ENCODE data around the gene ALDH2. TPM values are rescaled to one million over a fixed set of nuclear protein-coding genes. Genes with fewer than 3 reads are reported as not detected.
A peak's percentile ranks its signal among the peaks of the same experiment; 100 is the strongest.
"Not testable (repeated sequence)": the region's sequence is repeated elsewhere in the genome, so short reads cannot be mapped to it uniquely, and the experiment has no call there.

The ALDH2 gene
- total RNA-seq, 2 donors from 2014 or later: 79.9 to 96.9 TPM

DNA sequence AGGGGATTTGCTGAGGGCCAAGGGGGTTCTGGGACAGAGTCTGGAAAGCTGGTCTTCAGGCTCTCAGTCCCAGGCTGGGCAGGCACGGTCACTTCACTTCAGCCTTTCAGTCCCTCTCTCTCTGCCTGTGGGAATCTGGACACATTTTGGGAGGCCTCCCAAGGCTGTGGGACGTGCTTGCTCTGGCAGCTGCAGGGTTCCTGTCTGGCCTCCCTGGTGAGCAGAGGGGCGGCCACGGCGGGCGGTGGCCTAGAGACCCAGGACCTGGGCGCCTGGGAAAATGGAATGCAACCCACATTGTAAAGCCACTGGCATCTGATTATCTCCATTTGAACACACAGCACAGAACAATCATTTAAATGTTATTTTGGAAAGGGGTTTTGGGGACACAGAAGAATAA, 10.1 kb upstream of the ALDH2 start:
- no peak for DNase-seq (ENCODE audit: low spot score)
- intact Hi-C loops (cut with DNase I): no loop called here

DNA sequence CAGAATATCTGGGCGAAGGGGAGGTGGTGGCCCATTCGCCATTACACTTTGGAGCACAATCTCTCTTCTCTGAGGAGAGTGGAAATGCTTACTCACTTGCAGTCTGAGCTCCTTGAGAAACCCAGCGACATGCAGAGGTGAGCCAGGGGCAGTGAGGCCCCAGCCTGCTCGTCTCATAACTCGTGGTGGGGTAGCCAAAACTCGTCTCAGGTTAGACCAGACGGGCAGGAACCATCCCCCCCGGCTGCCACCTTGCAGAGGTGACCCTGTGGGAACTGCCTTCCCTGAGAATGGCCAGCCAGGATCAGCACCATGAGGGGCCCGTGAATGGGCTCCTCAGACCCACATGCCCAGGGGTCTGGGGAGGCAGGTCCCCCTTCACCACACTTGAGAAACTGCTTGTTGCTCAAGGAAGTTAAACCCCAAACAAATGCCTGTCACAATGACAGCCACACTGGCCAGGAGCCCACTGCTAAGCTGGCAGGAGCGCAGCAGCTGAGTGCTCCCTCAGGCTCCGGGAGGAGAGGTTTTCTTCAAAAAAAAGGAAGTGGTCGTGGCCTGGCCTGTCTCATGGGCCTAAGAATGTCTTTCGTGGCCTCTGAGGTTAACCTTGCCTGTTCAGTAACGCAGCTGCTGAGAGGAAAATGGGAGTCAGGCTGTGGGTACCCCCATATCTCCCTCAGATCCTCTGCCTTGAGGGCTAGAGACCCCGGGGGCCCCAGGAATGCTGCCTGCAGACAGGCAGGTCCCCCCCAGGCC, 9.2 kb upstream of the ALDH2 start:
- intact Hi-C loops (cut with DNase I): no loop called here
- DNase-seq (ENCODE audit: low spot score): peak; percentile 88

DNA sequence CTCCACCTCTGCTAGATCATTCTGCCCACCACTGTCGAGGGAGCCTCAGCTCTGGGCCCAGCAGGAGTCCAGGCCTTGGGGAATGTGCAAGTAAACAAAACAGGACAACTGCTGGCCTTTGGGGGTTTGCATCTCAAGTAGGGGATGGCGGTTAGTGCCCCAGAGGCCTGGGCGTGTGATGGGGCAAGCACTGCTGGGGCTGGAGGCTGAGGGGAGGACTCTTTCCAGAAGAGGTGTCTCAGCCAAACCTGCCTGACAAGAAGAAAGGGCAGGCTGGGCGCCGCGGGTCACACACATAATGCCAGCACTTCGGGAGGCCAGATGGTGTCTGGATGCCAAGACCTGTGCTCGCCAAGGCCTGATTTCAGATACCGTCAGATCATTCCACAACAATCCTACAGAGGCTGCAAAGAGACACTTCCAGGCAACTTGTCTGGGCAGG, 8.6 kb upstream of the ALDH2 start:
- intact Hi-C loops (cut with DNase I): no loop called here

DNA sequence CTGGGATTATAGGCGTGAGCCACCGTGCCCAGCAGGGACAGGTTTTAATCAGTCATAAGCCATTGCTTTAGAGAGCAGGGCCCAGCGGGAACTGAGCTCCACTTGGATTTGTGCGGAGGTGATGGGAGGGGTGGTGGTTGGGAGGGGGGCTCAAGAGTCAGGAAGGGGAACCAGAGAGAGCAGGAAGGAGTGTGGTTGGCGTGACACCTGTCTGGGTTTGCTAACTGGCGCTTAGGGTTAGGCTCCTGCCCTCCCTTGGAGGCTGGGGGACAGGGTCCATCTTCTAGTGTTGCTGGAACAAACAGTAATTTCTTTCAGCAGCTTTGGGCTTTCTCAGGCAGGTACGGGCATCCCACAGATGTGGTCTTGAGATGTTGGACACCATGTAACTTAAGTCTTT, 7.5 kb upstream of the ALDH2 start:
- DNase-seq (ENCODE audit: low spot score): no peak
- intact Hi-C loops (cut with DNase I): no loop called here

More for the DNA sequence above, 8.6 kb upstream of the ALDH2 start:
- DNase-seq (ENCODE audit: low spot score): no peak

DNA sequence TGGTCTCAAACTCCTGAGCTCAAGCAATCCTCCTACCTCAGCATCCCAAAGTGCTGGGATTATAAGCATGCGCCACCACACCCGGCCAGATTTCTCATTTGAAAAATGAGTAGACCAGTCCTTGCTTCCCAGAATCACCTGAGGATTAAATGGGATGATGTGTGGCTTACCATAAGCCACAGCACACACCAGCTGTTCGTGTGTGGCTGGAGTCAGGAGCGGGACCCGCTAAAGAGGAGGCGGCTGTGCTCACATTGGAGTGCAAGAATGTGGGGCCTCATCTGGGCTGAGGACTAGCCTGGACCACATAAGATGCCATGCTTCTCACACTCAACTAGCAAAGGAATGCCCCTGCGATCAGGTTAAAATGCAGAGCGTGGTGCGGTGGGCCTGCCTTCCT, 6.7 kb upstream of the ALDH2 start:
- no peak for DNase-seq (ENCODE audit: low spot score)
- intact Hi-C loops (cut with DNase I): no loop called here

DNA sequence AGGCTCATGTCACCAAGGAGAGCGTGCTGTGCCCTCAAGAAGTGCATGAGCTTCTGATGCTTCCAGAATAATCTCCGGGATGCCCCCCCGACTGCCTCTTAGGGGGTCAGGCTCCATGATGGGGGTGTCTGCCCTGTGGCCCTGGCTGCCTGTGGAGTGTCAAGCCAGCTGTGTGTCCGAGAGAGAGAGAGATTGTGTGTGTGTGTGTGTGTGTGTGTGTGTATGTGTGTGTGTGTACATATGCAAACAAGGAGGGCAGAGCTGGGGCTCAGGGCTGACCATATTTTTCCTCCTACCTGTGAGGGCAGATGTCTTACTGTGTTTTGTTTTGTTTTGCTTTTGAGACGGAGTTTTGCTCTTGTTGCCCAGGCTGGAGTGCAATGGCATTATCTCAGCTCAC, 5.6 kb upstream of the ALDH2 start:
- intact Hi-C loops (cut with DNase I): no loop called here
- DNase-seq (ENCODE audit: low spot score): no peak

DNA sequence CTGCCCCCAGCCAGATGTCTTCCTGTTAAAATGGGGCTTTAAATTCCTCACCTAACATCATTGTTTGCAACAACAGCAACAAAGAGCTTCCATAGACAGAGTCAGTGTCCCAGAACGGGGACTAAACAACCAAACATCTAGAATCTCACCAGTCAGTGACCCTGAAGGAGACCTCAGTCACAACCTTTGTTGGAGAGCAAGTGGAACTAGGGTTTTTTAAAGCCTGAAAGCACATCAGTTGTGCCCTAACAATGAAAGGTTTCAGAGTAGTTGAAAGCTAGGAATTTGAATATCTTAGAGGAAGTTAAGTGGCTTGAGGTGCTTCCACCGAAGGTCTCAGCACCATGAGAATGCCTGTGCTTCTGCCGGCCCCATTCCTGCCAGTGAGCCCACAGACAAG, 5.0 kb upstream of the ALDH2 start:
- DNase-seq (ENCODE audit: low spot score): no peak
- intact Hi-C loops (cut with DNase I): no loop called here

DNA sequence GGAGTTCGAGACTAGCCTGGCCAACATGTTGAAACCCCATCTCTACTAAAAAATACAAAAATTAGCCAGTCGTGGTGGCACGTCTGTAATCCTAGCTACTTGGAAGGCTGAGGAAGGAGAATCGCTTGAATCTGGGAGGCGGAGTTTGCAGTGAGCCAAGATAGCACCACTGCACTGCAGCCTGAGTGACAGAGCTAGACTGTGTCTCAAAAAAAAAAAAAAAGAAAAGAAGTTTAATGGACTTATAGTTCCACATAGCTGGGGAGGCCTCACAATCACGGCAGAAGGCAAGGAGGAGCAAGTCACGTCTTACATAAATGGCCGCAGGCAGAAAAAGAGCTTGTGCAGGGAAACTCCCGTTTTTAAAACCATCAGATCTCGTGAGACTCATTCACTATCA, 3.2 kb upstream of the ALDH2 start:
- DNase-seq (ENCODE audit: low spot score); intact Hi-C loops (cut with DNase I): not testable (repeated sequence)

DNA sequence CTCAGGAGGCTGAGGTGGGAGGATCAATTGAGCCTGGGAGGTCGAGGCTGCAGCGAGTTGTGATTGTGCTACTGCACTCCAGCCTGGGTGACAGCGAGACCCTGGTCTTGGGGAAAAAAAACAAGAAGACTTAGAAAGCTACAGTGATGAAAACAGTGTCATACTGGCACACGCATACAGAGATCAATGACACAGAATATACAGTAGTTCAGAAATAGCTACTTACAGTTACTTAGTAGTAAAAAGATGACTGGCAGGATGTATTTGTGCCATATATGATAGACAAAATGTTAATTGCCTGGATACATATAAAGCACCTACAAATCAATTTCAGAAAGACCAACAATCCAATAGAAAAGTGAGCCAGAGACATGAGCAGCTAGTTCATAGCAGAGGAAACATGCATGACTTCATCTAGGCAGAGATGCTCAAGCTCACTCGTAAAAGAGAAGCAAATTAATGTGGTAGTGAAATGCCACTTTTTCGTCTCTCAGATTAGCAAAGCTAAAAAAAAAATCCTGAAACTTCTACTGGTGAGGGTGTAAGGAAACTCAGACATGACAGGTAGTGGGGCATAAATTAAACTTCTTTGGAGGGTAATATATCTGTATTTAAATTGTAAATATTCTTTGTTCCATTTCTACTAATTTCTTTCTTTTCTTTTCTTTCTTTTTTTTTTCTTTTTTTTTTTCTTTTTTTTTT, 2.5 kb upstream of the ALDH2 start:
- no peak for DNase-seq (ENCODE audit: low spot score)
- intact Hi-C loops (cut with DNase I): no loop called here

DNA sequence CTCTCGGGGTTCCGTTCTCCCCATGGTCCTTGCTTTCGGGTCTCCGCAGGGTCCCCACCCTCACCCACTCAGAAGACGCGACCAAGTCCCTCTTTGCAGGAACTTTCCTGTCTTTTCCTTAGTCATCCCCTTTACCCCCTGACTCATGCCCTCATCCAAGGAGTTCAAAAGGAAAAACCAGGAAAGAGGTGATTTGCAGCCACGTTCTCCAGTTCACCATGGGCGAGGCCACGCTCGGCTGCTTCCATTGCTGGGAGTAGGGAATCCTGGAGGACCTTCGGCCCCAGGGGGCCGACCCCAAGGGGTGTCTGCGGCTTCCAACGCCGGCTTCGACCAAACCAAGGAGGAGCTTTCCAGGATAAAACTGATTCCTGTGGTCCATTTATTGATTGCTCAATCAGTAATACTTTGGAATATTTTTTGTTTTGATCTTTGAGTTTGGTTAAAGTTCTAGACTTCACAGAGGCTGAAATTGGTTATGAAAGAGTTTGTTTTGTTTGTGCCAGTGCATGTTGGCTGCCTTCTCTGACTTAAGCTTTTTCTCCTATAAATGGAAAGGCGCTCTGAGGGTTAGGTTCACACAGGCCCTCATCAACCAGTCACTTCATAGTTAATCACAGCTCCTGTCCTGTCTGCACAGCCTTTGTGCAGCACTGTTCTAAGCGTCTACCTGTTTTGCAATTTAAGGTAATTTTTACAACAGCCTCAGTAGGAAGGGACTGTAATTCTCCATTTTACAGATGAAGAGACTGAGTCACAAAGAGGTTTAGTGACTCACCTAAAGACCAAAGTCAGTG, 827 bp downstream of the ALDH2 start:
- intact Hi-C loops (cut with DNase I): no loop called here
- DNase-seq (ENCODE audit: low spot score): no peak

DNA sequence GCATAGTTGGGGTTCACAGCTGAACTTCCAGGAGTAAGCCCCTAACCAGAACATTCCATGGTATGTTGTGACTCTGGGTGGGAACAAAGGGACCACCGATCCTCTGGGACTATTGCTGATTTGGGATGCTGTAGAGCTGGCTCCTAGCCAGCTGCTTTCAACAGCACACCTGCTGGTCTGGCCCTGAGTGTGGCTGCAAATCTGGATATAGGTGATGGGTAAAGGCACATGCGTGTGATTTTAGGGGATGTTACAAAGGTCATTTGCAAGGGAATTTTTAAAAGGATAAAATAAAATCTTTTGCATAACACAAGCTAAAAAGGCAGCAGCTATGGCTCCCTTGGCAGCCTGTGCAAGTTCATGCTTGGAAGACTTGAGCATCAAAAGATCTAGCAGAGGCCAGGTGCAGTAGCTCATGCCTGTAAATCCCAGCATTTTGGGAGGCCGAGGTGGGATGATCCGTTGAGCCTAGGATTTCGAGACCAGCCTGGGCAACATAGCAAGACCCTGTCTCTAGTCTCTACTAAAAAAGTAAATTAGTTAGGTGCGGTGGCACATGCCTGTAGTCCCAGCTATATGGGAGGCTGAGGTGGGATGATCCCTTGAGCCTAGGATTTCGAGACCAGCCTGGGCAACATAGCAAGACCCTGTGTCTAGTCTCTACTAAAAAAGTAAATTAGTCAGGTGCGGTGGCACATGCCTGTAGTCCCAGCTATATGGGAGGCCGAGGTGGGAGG, 1.6 kb downstream of the ALDH2 start:
- DNase-seq (ENCODE audit: low spot score): no peak
- intact Hi-C loops (cut with DNase I): no loop called here

DNA sequence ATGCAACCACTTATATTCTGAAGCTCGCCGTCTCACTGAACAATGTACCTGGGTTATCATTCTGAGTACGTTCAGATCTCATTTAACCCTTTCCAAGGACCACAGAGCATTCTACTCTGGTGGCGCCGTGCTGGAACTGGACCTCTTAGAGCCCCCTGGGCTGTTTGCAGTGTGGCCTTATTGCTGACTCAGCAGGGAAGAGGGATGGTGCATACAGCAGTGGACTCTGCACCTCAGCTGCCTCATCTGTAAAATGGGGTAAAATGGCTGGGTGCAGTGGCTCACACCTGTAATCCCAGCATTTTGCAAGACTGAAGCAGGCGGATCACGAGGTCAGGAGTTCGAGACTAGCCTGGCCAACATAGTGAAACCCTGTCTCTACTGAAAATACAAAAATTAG, 2.9 kb downstream of the ALDH2 start:
- intact Hi-C loops (cut with DNase I): no loop called here
- DNase-seq (ENCODE audit: low spot score): no peak

DNA sequence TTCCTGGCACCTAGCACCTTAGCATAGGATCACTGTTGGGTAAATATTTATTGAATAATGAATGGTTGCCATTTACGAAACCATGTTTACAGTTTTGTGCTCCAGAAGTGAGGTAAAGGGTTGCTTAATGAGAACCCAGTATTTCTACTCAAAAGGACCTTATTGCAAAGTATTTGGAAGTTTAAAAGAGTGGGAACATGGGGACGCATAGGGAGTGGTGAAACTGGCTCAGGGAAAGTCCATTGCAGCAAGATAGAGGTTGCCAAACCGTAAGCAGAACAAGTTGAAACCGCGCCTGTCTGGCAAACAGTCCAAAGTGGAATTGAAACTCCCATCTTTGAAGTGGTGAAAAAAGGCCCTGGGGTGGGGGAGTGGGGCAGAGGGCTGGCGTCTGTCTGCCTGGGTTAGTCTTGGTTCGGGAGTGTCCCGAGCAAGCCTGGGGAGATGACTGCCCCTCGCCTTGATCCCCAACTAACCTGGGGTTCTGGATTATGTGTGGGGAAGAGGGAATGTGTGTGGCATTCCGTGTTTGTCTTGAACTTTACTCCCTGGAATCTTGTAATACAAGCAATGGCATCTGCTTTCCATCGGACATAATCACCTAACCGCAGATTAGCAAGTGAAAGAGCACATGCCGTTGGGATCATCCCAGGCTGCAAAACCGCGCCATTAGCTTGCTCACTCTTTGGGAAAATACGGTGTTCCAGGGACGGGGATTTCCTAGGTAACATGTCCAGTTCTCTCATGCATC, 7.2 kb downstream of the ALDH2 start:
- DNase-seq (ENCODE audit: low spot score): peak; percentile 92

DNA sequence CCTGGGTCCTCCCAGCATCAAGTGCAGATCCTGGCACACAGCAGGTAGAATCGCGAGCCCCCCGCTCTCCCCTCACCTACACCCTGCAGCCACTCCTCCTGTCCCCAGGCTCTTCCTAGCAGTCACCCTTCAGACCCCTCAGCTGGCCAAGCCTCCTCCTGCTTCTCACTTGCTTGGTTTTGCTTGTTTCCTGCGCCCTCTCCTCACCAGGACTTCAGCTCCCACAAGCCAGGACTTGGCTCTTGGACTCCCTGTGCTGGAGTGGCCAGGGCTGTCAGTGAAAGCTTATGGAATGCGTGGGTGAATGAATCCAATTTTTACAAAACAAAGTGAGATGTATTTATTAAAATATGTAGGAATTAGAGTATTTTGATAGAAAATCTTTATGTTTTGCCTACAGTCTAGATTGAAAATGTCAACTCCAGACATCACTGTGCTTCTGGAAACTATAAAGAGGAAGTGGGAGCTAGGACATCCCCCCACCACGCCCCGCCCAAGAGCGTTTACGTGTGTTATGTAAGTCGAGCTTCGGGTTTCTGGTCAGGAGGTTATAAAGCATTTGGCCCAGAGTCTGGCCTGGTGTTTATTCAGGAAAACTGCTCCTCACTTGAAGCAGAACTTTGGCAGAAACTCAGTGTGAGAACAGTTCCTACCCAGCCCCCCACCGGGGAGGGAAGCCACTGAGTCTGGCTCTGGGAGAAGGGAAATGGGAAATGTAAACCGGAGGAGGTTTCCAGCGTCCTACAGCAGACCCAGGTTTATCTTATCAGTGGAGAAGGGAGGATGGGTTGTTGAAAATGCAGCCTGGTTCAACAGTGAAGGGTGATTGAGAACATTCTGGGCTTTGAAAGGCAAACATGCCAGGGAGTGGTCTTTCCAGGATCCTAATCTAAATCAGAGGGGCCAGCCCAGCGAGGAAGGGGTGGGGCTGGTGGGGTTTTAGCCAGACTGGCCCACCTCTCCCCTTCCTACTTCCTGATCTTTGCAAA, 8.8 kb downstream of the ALDH2 start:
- intact Hi-C loops (cut with DNase I): no loop called here

More for the DNA sequence above, 7.2 kb downstream of the ALDH2 start:
- intact Hi-C loops (cut with DNase I): no loop called here

DNA sequence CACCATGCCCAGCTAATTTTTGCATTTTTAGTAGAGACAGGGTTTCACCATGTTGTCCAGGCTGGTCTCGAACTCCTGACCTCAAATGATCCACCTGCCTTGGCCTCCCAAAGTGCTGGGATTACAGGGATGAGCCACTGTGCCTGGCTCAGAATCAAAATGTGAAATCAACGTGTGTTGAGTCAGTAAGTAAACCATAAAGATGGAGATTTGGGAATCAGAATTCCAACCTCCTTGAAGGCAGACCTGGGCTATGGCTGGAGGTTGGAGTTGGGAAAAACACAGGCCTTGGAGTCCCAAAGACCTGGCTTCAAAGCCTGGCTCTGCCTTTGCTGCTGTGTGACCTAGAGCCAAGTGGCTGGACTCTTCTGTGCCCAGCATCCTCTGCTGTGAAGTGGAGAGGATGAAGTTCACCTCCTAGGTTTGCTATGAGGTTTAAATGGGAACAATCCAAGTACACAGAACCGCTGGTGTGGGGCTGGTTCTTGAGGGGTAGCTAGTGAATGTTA, 10.2 kb downstream of the ALDH2 start:
- intact Hi-C loops (cut with DNase I): no loop called here
- no peak for DNase-seq (ENCODE audit: low spot score)

More for the DNA sequence above, 8.8 kb downstream of the ALDH2 start:
- DNase-seq (ENCODE audit: low spot score): peak; percentile 94

DNA sequence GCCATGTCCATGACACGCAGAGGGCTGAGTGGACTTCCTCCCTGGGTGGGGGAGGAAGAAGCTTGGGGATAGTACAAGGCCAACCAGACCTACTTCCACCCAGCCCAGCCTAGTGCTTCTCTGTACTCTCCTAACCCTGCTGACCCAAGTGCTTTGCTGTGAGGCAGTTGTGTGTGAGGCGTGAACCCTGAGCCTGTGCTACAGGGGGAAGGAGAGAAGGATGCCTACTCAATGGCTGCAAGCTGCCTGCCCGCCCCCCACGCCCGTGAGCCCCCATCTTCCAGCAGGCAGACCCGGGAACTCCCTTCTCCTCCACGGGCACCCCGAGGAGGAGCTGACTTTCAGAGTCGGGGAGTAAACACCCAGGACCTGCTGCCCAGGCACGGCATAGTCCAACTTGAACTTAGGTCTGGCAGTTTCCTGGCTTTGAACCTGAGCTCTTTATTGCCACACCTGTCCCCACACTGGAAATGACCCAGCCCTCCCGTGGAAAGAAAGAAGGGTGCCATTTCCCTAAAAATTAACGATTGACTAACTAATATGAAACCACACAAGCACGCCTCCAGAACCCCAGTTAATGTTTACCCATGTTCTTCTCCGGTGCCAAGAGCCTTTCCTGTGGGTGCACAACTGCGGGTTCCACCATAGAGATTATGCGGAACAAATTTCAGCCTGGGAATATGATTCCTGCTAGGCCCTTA, 10.8 kb downstream of the ALDH2 start:
- DNase-seq (ENCODE audit: low spot score): no peak
- intact Hi-C loops (cut with DNase I): no loop called here

DNA sequence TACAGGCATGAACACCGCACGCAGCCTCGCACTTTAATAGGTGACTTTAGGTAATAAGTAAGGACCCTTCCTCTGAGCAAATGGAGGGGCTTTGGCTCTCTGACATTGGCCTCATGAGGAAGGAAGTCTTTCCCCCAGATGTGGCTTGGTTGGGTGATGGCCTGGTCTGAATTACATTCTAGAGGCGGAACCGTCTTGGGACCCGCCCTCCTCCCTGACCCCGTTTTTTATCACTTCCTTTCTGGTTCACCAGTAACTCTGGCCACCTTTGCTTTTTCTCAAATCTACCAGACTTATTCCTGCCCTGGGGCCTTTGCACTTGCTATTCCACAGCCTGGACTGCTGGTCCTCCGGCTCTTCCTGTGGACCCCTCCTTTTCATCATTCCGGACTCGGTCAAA, 13.4 kb downstream of the ALDH2 start:
- no peak for DNase-seq (ENCODE audit: low spot score)
- intact Hi-C loops (cut with DNase I): no loop called here

Measured in posterior vena cava (tissue), 2 donors.